Colon (tissue), 2 donors: Measurements from ENCODE around the gene MRTFA.

Experiments used
- FAIRE-seq: peaks from 2 replicates; lab custom pipeline; 2012; peaks lifted over from hg19 to GRCh38; lab: Jason Lieb, UNC
- donor health status: control.
- donor health status: control.

Gene MRTFA

DNA sequence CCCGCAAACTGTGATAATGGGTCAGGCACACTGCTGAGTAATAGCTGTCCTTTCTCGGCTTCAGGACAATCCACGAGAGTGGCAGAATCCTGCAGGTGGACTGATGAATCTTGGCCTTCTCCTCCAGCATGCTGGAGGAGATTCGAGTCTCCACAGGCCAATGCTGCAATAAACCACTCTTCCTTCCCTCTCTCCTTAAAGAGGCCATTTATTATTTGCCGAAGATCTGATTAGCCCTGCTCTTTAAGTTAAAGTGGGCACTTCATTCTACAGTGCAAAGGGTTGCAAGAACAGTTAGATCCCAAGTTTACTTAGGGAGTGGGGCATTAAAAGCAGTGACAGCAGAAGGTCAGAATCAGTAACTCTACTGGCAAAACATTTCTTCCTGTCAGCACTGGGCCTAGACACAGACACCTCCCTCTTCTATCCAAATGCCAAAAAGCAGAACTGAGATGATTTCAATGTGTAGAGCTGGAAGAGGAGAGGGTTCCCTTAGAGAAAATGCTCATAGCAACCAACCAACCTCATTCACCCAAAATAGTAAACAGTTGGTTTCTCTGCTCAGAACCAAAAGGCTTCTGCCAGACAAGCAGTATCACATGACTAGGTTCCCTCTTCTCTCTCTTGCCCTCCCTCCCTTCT is 144.4 kb downstream of the MRTFA start:
- no peak for FAIRE-seq

DNA sequence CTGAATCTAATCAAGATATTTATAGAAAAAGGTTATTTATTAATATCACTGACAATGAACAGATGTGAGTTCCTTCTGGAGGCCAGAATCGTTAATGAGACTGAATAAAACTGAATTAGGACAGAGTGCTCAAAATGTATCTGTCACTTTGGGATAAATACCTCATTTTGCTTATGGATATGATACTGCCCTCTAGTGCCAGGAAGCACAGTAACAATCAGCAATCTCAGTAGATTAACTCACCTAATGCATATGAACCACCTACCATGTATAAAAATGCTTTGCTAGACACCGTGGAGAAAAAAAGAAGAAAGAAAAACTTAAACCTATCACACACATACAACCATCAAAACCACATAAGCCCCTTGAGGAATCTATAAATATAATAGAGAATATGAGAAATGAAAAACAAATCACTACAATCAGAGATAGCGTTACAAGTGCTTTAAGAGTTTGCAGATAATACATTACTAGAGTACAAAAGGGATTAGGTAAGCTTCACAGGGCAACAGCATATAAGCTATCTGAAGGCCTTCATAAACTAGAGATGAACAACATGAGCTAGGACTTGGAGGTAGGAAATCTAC is 148.8 kb downstream of the MRTFA start:
- no peak for FAIRE-seq

DNA sequence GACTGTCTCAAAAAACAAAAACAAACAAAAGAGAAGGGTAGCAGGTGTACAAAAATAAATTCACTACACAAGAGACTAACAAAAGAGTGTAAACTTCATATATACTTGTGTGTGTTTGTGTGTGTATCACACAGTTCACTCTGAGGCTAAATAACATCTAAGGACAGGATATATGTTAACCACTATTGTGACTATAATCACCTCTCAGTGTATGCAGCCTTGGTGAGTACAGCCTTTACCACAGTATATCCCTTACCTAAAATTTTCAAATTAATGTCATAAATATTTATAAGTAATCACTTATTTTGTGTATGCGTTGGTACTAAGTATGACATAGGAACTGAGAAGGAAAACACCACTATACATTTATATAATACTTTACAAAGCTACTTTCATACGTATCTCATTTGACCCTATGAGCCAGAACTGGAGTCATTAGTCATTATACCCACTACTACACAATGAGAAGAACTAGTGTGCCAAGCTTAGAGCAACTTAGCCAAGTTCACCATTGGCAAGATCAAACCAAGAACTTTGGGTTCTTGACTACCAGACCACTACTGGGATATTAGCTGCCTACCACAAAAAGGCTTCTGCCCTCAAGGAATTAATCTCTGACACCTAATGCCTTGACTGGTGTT is 149.4 kb downstream of the MRTFA start:
- no peak for FAIRE-seq

DNA sequence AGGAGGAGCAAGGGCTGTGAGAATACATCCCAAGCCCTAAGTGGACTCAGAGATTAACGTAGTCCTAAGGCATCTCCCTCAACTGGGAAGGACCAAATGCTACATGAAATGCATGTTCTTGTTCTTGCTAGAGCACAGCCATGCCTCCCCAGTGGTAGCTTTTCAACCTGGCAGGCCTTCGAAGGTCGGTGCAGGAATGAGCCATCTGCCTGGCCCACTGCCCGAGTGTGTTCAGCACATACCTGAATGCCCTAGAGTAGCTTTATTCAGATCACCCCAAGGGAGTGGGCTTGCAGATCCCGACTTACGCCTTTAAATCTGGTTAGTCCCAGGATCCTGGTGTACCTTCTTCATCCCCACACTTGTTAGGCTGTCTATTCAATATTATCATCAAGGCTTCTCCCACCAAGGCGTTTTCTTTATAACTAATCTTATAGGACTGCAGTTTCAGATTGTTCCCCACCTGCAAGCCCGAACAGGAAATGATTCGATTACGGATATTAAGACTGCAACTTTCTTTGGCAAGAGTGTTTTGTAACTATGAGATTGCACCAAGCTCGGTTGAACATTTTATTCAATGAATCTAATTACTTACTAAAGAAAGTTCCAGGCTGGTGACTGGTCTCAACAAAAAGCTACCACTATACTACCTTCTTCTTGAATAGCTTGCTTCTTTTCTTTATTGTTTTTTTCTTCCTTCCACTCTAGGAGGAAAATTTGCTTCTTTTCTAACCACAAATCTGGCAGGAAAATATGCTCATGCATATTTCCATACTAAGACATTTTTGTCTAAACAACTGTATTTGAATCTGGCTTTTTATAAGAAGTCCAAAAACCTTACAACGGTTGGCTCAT is 150.5 kb downstream of the MRTFA start:
- no peak for FAIRE-seq

DNA sequence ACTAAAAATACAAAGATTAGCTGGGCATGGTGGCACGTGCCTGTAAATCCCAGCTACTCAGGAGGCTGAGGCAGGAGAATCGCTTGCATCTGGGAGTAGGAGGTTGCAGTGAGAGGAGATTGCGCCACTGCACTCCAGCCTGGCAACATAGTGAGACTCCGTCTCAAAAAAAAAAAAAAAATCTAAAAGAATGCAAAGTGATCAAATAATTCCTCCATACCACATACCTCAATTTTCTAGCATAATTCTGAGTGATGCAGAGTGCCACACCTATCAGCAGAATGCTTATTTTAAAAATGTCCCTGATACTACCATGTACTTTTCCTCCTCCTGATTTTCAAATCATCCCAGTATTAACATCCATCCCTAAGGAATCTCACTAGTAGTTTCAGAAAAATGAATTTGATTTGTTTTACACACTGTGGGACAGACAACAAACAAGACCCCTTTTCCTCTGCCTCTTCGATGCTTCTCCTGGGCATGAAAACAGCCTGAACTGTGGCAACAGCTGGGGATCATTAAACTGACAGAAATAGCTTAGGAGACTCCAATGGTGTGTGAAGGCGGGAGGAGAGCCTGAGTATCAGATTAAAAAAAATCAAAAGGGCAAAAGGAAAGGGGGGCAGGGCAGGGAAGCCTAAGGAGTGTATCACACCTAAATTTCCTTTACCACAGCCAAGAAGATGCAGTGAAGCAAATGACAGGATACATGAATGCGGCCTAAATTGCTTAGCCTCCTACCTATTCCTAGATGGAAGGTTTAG is 151.4 kb downstream of the MRTFA start:
- FAIRE-seq, result no peak

DNA sequence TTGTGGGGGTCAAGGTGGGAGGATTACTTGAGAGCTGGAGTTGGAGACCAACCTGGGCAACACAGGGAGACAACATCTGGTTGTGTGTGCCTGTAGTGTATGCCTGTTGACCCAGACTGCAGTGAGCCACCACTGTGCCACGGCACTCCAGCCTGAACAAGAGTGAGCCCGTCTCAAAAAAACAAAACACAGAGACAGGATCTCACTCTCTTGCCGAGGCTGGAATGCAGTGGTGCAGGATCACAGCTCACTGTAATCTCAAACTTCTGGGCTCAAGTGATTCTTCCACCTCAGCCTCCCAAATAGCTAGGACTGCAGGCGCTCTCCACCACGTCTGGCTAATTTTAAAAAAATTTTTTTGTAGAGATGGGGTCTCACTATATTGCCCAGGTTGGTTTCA is 153.6 kb downstream of the MRTFA start:
- FAIRE-seq, result no peak

DNA sequence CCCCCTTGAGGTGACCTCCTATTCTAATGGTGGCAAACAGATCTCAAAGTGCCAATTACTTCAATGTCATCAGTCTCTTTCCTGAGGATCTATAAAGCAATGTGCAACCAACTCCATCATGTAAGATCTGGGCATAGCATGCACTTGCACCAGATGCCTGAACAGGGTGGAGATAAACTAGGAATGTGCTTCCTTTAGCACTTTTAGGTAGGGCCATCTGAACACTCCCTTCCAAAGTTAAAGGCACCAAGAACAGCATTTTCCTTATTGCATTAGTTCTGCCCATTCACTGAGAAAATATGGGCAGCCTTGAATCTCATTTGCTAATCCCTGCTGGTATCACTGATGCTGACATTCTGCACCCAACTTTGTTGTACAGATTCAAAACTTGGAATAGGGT is 154.1 kb downstream of the MRTFA start:
- FAIRE-seq, result no peak

DNA sequence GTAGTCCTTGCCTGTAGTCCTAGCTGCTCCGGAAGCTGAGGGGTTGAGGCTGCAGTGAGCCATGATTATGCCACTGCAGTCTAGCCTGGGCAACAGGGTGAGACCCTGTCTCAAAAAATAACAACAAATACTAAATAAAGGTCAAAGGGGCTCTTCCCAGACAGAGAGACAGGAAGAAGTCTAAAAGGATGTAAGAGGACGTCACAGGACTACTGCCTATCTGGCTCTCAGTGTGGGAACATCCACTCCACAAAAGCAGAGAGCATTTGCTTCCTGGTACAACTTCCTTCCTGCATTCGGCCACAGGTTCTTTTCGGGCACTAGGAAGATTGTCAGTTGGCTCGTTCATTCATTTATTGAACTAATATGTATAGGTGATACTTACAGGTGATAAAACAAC is 155.5 kb downstream of the MRTFA start:
- FAIRE-seq, result no peak

DNA sequence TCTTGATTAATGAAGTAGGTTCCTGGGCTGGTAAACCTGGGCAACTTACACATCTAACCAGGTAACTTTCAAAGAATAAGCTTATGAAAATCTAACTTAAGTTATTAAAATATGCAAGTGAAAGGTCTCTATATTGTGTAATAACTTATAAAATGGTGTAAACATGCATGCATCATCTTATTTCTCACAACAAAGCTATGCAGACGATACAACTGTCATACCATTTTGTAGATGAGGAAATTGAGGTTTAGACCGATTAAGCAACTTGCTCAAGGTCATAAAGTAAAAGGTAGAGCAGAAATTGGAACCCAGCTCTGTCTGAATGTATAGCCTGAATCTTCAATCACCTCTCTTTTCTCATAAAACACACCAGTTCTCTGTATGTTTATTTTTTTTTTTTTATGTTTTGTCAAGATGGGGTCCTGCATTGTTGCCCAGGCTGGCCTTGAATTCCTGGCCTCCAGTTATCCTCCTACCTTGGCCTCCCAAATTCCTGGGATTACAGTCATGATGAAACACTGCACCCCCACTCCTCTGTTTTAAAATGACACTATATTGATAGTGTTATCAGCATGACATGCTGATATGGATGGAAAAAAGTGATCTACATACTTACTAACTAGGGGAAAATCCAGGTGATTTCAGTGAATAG is 156.5 kb downstream of the MRTFA start:
- no peak for FAIRE-seq

DNA sequence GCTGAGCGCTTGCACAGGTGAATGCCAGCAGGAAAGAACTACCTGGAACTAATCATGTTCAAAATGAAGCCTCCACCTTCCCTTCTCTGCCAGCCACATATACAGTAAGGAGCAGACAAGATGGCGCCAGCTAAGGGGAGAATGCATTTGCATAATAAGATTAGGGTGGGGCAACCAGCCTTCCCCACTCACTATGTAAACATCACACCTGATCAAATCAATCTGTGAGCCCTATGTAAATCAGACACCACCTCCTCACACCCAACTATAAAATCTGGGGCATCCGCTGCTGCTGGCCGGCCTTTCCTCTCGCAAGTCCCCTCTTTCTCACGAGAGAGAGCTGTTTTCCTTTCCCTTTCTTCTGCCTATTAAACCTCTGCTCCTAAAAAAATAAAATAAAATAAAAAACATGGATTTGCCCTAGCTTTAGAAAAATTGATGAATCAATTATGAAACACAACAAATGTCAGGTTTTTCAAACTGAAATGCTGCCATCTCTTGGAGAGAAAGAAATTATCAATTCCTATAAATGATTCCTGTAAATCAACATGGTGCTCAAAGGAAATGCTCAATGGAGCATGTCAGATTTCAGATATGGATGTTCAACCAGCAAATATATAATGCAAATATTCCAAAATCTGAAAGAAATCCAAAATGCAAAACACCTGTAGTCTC is 157.3 kb downstream of the MRTFA start:
- FAIRE-seq, result no peak

DNA sequence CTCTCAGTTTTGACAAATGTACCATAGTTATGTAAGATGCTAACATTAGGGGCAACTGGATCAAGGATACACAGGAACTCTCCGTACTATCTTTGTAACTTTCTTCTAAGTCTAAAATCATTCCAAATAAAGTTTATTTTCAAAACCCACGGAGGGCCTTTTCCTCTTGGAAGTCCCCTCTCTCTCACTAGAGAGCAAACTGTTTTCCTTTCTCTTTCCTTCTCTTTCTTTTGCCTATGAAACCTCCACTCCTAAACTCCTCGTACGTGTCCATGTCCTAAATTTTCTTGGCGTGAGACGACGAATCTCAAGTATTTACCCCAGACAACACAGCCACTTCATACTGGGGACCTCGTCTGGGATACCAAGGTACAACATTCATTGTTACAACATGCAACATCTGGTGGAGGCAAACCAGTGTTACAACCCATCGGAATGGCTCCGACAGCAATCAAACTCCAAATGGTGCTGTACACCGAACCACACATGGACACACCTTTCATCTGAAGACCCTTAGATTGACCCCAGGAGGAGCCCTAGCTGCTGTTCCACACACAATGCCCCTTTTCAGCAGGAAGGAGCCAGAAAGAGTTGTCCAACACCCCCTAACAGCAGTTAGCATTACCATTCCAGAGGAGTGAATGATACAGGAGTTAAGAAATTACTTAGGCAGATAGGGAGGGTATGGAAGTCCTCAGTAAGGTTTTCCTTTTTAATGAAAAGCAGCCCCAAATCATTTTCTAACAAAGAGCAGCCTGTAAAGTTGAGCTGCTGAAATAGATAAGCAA is 158.0 kb downstream of the MRTFA start:
- FAIRE-seq, result no peak

DNA sequence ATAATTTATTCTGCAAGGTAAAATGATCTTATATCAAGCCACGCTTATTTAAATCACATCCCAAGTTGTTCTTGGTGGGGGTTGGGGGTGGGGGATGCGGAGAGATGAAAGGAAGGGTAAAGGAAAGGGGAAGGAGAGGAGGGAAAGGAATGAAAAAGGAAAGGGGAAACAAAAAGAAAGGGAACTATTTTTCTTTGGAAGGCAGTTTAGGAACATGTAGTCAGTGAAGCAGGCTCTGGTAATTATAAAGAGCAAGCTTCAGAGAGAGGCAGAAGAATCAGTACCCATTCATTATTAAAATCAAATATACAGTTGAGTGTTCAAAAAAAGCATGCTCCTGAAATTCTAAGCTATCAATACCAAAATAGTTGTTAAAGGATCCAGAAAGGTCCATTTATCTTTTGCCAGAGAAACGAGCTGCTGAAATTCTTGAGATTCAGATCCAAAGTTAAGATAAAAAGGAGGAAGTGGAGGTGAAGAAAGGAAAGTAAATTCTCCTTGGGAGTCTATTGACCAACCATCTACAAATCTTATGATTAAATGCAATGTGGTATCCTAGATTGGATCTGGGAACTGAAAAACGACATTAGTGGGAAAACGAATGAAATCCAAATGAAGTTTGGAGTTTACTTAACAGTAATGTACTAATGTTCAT is 158.7 kb downstream of the MRTFA start:
- no peak for FAIRE-seq

DNA sequence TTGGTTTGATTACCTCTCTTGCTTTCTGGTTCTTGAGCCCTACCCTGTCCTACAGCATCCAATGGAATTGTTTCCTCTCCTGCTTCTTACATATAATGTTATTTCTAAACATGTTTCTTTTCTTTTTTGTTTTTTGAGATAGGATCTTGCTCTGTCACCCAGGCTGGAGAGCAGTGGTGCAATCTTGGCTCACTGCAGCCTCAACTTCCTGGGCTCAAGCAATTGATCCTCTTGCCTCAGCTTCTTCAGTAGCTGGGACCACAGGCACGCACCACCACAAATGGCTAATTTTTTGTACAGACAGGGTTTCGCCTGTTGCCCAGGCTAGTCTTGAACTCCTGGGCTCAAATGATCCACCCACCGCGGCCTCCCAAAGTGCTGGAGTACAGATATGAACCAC is 160.2 kb downstream of the MRTFA start:
- FAIRE-seq, result no peak

DNA sequence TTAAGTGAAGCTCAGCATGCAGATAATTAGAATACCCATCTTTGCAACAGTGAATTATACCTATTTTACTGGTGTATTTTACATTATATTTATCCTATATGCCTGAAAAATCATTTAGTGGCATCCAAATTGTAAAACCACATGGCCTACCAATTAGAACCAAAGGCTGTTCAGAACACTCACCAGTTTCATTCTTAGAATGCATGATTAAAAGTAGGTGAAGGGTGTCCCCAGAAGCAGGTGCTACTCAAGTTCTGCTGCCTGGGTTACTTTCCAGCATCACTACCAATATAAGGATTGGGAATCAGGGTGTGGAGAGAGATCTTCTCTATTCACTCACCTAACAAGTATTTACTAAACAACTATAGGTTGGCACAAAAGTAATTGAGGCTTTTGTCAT is 162.8 kb downstream of the MRTFA start:
- FAIRE-seq, result no peak

DNA sequence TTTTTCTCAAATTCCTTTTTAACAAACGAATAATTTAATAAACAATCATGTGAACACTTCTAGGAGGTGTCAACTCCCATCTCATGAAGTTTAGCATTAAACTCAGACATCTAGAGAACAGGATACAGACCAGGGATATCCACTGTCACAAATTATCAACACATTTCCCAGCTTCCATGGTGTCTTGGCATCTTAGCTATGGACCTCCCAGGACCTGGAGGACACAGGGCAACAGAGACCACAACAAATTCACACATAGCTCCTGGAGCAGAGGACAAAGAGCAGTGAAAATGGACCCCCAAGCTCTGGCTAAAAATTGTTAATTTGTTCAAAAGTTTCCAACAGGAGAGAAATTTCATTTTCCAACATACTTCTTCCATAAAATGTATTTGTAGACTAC is 163.9 kb downstream of the MRTFA start:
- no peak for FAIRE-seq

DNA sequence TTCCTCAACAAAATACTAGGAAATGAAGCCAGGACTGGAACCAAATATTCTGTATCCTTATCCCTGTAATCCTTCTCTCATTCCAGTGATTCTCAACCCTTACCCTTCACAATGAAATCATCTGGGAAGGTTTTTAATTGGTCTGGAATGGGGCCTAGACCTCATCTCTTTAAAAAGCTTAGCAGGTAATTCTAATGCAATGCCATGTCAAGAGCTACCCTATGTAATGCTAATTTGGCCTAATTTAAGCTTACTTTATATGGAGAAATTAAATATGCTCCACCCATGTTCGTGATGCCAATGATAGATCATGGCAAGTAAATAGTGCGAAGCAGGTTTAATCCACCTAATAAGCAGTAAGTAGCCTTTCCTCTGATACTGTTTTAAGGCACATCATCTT is 164.5 kb downstream of the MRTFA start:
- no peak for FAIRE-seq

DNA sequence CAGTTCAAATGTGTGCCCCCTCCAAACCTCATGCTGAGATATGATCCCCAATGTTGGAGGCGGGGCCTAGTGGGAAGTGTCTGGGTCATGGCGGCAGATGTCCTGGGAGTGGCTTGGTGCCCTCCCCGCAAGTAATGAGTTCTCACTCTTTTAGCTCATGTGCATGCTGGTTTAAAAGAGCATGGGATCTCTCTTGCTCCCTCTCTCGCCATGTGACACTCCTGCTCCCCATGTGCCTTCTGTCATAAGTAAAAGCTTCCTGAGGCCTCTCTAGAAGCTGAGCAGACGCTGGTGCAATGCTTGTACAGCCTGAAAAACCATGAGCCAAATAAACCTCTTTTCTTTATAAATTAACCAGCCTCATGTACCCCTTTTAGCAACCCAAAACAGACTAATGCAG is 167.3 kb downstream of the MRTFA start:
- no peak for FAIRE-seq

DNA sequence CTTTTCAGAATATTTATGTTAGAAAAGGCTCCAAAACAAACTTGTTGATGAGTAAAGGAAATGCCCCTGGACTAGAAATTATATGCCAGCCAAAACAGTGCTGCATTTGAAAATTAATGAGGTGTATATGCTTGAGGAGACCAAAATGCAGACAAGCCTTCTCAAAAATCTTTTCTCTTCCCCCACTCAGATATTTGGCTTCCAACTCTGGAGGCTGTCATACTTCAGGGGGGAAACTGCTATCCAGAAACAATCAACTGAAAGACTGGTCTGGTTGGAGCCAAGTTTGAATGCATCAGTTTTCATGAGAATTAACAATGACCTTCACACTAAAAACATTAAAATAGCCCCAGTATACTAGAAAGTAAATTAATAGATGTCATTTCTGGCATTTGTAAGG is 167.9 kb downstream of the MRTFA start:
- no peak for FAIRE-seq

DNA sequence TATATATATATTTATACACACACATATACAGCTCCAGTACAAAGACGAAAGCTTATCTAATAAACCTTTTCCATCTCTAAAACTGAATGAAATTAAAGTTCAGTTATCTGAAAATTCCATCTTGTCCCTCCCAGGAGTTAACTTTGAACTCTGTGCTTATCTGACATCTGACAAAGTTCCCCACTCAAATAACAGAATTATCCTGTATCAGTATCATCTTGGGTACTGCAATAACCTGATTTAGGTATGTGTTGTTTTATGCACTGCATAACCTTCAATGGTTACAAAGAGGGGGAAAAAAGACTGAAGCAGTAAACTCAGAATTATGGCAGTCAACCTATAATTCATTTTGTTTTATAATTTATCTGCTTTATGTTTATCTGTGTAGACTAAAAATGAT is 169.5 kb downstream of the MRTFA start:
- no peak for FAIRE-seq

DNA sequence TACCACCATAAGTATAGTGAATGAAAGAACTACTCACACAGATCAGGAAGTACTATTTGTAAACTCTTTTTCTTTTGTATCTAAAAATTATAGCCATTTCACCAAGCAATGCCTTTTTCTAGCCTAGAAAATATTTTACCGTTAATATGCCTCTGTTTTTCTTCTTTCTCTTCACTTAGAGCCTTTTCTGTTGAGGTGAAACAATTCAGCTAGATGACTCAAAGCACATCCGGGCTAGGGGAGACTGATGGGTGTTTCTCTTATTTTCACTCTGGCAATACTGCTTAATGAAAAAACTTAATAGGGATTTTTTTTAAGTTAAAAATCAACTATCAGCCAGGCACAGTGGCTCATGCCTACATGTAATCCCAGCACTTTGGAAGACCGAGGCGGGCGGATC is 172.8 kb downstream of the MRTFA start:
- no peak for FAIRE-seq
